Measurements from ENCODE around the gene B3GNT9. TPM values are rescaled to one million over a fixed set of nuclear protein-coding genes. Genes with fewer than 3 reads are reported as not detected.

The B3GNT9 gene
- total RNA-seq, 6 experiments from 2014 or later = 0.95 to 3.9 (median 1.7) TPM

DNA sequence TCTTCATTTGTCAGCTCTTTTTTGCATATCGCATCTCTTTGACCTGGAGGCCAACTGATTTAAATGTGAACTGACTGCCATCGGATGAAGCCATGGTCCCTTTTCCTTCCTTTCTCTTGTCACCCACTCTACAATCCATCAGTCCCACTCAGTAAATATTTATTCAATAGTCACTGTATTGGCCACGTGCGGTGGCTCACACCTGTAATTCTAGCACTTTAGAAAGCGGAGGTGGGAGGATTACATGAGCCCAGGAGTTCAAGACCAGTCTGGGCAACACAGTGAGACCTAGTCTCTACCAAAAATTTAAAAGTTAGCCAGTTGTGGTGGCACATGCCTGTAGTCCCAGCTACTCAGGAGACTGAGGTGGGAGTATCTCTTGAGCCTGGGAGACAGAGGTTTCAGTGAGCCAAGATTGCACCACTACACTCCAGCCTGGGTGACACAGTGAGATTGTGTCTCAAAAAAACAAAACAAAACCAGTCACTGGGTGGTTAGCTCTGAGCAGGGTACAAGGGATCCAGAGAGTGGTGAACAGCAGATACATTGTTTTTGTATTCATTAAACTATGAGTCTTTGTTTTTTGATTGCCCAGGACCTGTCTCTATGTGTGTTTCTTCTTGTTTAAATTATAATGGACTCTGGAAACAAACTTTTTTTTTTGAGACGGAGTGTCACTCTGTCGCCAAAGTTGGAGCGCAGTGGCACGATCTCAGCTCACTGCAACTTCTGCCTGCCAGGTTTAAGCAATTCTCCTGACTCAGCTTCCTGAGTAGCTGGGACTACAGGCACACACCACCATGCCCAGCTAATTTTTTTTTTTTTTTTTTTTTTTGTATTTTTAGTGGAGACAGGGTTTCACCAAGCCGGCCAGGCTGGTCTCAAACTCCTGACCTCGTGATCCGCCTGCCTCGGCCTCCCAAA, 34.1 kb downstream of the B3GNT9 start:
- WGBS (ENCODE audit: insufficient coverage, low coverage, low lambda C conversion rate, missing lambda C conversion rate) = 29% methylated on average over 10 of the region's 13 CpGs
- peak in 2 of 3 donors; percentile 67 to 71 for DNase-seq
- peaks cover 0 to 52% (median 12%) of the 10 kb centered on the region in 4 donors for H3K4me1 ChIP-seq
- H3K27me3 ChIP-seq = no peaks in the 10 kb centered on the region
- TF ChIP-seq, protein P1, sequence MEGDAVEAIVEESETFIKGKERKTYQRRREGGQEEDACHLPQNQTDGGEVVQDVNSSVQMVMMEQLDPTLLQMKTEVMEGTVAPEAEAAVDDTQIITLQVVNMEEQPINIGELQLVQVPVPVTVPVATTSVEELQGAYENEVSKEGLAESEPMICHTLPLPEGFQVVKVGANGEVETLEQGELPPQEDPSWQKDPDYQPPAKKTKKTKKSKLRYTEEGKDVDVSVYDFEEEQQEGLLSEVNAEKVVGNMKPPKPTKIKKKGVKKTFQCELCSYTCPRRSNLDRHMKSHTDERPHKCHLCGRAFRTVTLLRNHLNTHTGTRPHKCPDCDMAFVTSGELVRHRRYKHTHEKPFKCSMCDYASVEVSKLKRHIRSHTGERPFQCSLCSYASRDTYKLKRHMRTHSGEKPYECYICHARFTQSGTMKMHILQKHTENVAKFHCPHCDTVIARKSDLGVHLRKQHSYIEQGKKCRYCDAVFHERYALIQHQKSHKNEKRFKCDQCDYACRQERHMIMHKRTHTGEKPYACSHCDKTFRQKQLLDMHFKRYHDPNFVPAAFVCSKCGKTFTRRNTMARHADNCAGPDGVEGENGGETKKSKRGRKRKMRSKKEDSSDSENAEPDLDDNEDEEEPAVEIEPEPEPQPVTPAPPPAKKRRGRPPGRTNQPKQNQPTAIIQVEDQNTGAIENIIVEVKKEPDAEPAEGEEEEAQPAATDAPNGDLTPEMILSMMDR (IDR thresholded peaks at IDR 0.05) = no peak
- TF ChIP-seq POLR2A (IDR thresholded peaks at IDR 0.05) = no peak
- peaks cover 0 to 26% (median 12%) of the 10 kb centered on the region in 4 donors for H3K36me3 ChIP-seq
- peak overlapping the region; percentile 56 to 82 (median 59) for H3K27ac ChIP-seq
- ATAC-seq = peak; percentile 43 to 57 (median 56)
- intact Hi-C loops (cut with DNase I) = no loop called here
- peak overlapping the region in 2 of 3 donors; percentile 0 to 2 for H3K4me3 ChIP-seq
- H3K9me3 ChIP-seq = no peaks in the 10 kb centered on the region

DNA sequence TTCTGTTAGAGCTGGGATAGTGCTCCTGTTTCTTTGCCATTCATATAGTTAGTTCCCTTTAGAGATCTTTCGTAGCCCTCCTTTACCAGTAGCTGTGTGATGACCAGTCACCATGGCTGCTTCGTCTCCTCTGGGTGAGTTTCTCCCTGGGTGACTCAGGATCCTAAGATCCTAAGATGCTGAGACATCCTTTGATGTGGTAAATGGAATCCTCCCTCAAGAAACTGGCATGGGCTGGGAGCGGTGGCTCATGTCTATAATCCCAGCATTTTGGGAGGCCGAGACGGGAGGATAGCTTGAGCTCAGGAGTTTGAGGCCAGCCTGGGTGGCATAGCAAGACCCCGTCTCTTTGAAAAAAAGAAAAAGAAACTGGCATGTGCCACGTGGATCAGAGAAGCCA, 35.2 kb downstream of the B3GNT9 start:
- WGBS (ENCODE audit: insufficient coverage, low coverage, low lambda C conversion rate, missing lambda C conversion rate) = 73% methylated on average over 6 of the region's 7 CpGs
- DNase-seq = no peak
- no peaks in the 10 kb centered on the region for H3K27me3 ChIP-seq
- intact Hi-C loops (cut with DNase I) = no loop called here
- peaks cover 0 to 17% (median 5%) of the 10 kb centered on the region in 4 donors for H3K36me3 ChIP-seq
- H3K9me3 ChIP-seq = no peaks in the 10 kb centered on the region
- peak overlapping the region in 1 of 3 donors; percentile 82 for H3K27ac ChIP-seq
- ATAC-seq = no peak
- H3K4me3 ChIP-seq = no peak overlapping the region
- H3K4me1 ChIP-seq = peaks cover 0 to 60% (median 12%) of the 10 kb centered on the region in 4 donors
- TF ChIP-seq, protein P1 (IDR thresholded peaks at IDR 0.05) = no peak
- TF ChIP-seq POLR2A (IDR thresholded peaks at IDR 0.05) = no peak

DNA sequence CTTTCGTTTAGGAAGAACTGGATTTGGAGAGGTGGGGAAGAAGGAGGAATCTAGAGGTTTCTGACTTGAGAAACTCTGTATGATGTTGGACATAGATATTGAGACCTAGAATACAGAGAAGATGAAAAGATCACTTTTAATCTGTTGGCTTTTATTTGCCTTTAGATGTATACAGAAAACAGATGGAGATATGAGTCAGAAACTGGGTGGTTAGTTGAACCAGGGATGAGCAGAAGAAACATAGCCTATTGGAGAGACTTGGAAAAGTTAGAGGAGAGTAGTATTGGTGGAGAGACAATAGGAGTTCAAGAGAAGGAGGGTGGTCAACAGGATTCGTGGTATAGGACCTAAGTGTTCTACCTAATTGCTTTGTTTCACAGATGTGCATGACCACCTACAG, 36.0 kb downstream of the B3GNT9 start:
- 94% methylated on average over 2 of the region's 2 CpGs for WGBS (ENCODE audit: insufficient coverage, low coverage, low lambda C conversion rate, missing lambda C conversion rate)
- H3K4me1 ChIP-seq = peaks cover 0 to 60% (median 12%) of the 10 kb centered on the region in 4 donors
- peak overlapping the region in 1 of 3 donors; percentile 97 for H3K4me3 ChIP-seq
- intact Hi-C loops (cut with DNase I) = no loop called here
- H3K36me3 ChIP-seq = peaks cover 0 to 9% (median 0%) of the 10 kb centered on the region in 4 donors
- TF ChIP-seq, protein P1 (IDR thresholded peaks at IDR 0.05) = no peak
- no peak for TF ChIP-seq POLR2A (IDR thresholded peaks at IDR 0.05)
- H3K27ac ChIP-seq = peak overlapping the region in 2 of 3 donors; percentile 82
- no peaks in the 10 kb centered on the region for H3K27me3 ChIP-seq
- no peak for DNase-seq
- no peak for ATAC-seq
- H3K9me3 ChIP-seq = no peaks in the 10 kb centered on the region

DNA sequence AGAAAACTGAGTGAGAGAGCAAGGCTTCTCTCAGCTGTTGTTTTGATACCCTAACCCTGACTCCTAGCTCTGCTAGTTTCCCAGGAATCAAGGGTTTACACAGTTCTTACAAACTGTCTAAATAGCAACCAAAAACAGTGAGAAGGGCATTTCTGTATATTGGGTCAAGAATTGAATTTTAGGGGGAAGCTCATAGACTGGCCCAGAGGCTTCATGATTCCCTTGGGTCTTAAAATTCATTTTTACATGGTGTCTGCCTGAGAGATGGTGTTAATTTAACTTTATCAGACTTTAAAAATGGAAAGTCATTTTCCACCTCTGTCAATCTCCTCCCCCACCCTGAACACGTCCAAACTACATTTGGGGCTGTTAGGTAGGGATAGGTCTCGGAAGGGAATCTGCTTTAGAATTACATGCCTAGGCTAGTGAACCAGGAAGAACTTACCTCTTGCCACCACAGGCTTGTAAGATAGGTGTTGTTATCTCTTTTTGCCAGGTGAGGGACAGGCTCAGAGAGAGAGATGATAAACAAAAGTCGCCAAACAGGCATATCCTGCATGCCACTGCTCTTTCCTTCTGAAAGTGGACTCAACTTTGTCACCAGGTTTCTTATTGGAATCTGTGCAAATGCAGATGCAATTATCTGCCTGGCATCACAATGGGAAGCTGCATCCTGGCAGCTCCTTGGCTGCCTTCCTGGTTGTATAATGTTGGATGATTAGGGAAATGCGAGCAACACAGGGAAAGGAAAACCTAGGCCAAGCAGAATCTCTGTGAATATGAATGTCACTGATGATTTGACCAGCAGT, 38.0 kb downstream of the B3GNT9 start:
- Histone ChIP-seq H3K4me3 (peak overlapping the region; percentile 30 to 99 (median 97)), H3K27me3 (no peaks in the 10 kb centered on the region), H3K27ac (peak overlapping the region; percentile 69 to 82 (median 82)), H3K9me3 (no peaks in the 10 kb centered on the region), H3K36me3 (peaks cover 0 to 6% (median 0%) of the 10 kb centered on the region in 4 donors), H3K4me1 (peaks cover 0 to 65% (median 15%) of the 10 kb centered on the region in 4 donors)
- ATAC-seq (peak in 1 of 4 donors; percentile 9), DNase-seq (no peak)
- intact Hi-C loops (cut with DNase I) = no loop called here
- WGBS (ENCODE audit: insufficient coverage, low coverage, low lambda C conversion rate, missing lambda C conversion rate) = 29% methylated on average over 4 of the region's 4 CpGs
- TF ChIP-seq, protein P1 (IDR thresholded peaks at IDR 0.05) = no peak
- TF ChIP-seq POLR2A (IDR thresholded peaks at IDR 0.05) = no peak
